HEK293T (cell line): ENCODE measurements around the gene TUBA8.

Experiments
- BHLHE40 ChIP-seq: fragments of 450-650 bp; IDR thresholded peaks from 2 replicates; pipeline ENCODE4 v1.6.1; 2016; ENCODE audit warnings: mild to moderate bottlenecking, moderate library complexity, borderline replicate concordance
- CTBP1 ChIP-seq: fragments of 450-650 bp; IDR thresholded peaks from 2 replicates; pipeline ENCODE4 v1.6.1; 2016; ENCODE audit warnings: borderline replicate concordance
- ELF4 ChIP-seq: fragments of 450-650 bp; IDR thresholded peaks from 2 replicates; pipeline ENCODE4 v1.6.1; 2017; ENCODE audit warnings: antibody characterized with exemption
- NFRKB ChIP-seq: fragments of 450-650 bp; IDR thresholded peaks from 2 replicates; pipeline ENCODE4 v1.6.1; 2016; ENCODE audit warnings: mild to moderate bottlenecking, moderate library complexity

GRCh38 chr22:18083406-18083805, 27.2 kb upstream of the TUBA8 start:
- no peak for TF ChIP-seq BHLHE40
- TF ChIP-seq NFRKB: no peak
- no peak for TF ChIP-seq CTBP1
- no peak for TF ChIP-seq ELF4
